ENCODE measurements around the gene CARD9. TPM values are rescaled to one million over a fixed set of nuclear protein-coding genes. Genes with fewer than 3 reads are reported as not detected.

Gene CARD9
- total RNA-seq, 2 experiments from 2014 or later: 0.55 to 1.3 TPM

DNA sequence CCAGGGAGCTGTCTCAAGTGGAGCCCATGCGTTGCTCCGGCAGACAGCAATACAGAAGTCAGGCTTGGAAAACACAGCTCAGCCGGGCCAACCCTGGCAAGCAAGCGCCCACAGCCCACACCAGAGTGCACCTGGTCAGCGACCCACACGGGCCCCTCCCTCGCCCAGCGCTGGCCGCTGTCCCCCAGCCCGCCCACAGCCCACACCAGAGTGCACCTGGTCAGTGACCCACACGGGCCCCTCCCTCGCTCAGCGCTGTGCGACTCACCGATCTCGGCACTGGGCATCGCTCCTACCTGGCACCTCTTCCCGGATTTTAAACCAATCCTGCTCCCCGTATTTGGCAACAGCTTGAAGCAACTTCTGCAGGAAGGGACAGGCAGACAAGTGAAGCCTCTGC is 13.7 kb upstream of the CARD9 start:
- no peaks in the 10 kb centered on the region for H3K9me3 Mint-ChIP-seq
- POLR2A ChIA-PET: interaction anchor here (2.6 kb wide), 1 partner anchor 24 kb away, joined by 13 read pairs; the partner anchor contains the start of gene DNLZ
- H3K27ac Mint-ChIP-seq: no peak overlapping the region
- H3K4me1 Mint-ChIP-seq: peaks cover 20% of the 10 kb centered on the region
- DNase-seq: no peak
- peaks cover 39% of the 10 kb centered on the region for H3K36me3 Mint-ChIP-seq (ENCODE audit: low read depth)
- no peak overlapping the region for H3K4me3 Mint-ChIP-seq
- CTCF ChIA-PET: interaction anchor here (2.3 kb wide), 1 partner anchor 24 kb away, joined by 9 read pairs; no protein-coding TSS in a partner anchor
- H3K27me3 Mint-ChIP-seq: no peaks in the 10 kb centered on the region

DNA sequence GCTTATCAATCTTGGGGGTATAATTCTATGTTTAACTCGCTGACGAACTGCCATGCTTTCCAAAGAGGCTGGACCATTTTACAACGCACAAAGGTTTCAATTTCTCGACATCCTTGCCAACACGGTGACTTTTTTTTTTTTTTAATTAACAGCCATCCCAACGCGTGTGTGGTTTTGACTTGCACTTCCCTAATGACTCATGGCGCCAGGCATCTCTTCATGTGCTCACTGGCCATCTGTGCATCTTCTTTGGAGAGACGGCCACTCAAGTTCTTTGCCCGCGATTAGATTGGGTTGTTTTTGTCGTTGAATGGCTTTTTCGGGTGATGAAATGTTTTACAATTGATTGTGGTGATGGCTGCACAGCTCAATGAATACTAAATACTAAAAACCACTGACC is 12.5 kb upstream of the CARD9 start:
- H3K4me3 Mint-ChIP-seq: no peak overlapping the region
- DNase-seq: no peak
- no peak overlapping the region for H3K27ac Mint-ChIP-seq
- peaks cover 32% of the 10 kb centered on the region for H3K36me3 Mint-ChIP-seq (ENCODE audit: low read depth)
- POLR2A ChIA-PET: interaction anchor here (0.6 to 1.2 kb wide), 3 partner anchors 11 to 32 kb away, joined by 3 to 7 read pairs (median 4); no protein-coding TSS in a partner anchor
- H3K9me3 Mint-ChIP-seq: no peaks in the 10 kb centered on the region
- CTCF ChIA-PET: interaction anchor here (1.1 to 2.3 kb wide), 4 partner anchors 15 to 23 kb away, joined by 3 to 9 read pairs (median 5); no protein-coding TSS in a partner anchor
- H3K27me3 Mint-ChIP-seq: no peaks in the 10 kb centered on the region
- H3K4me1 Mint-ChIP-seq: peaks cover 20% of the 10 kb centered on the region

DNA sequence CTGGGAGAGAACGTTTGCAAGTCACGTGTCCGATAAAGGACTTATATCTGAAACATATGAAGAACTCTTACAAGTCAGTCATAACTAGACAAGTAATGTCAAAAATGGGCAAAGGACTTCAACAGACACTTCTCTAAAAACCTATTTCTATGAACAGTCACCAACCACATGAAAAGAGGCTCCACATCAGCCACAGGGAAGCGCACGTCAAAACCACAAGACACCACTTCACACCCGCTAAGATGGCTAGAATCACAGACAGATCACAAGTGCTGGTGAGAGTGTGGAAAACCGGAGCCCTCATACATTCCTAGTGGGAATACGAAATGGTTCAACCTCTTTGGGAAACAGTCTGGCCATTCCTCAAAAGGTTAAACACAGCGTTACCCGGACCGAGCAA is 11.5 kb upstream of the CARD9 start:
- peaks cover 32% of the 10 kb centered on the region for H3K36me3 Mint-ChIP-seq (ENCODE audit: low read depth)

DNA sequence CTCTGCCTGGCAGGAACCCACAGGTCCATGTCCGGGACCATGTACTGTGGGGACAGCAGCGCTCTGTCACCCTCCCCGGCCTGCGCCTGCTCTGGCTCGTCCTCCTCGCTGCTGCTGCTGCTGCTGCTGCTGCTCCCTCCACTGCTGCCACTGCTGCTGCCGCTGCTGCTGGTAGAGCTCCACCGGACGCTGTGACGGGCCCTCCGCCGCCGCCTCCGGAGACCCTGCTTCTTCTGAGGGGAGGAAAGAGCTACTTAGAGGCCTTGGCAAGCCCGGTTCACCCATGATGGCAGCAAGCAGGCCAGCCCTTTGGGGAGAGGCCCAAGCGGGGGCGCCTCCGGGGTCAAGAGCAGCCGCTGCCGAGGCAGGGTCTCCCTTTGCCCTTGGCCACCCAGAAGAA is 10.0 kb upstream of the CARD9 start:
- no peak overlapping the region for H3K27ac Mint-ChIP-seq
- ChIA-PET CTCF (no interaction called here), POLR2A (interaction anchor here (1.9 kb wide), 1 partner anchor 20 kb away, joined by 6 read pairs; no protein-coding TSS in a partner anchor)
- peaks cover 27% of the 10 kb centered on the region for H3K36me3 Mint-ChIP-seq (ENCODE audit: low read depth)
- no peaks in the 10 kb centered on the region for H3K9me3 Mint-ChIP-seq
- peaks cover 12% of the 10 kb centered on the region for H3K4me1 Mint-ChIP-seq
- no peaks in the 10 kb centered on the region for H3K27me3 Mint-ChIP-seq
- DNase-seq: no peak
- H3K4me3 Mint-ChIP-seq: no peak overlapping the region

More for the DNA sequence above, 11.5 kb upstream of the CARD9 start:
- no peak for DNase-seq
- Mint-ChIP-seq H3K27ac (no peak overlapping the region), H3K9me3 (no peaks in the 10 kb centered on the region), H3K4me3 (no peak overlapping the region), H3K27me3 (no peaks in the 10 kb centered on the region), H3K4me1 (peaks cover 20% of the 10 kb centered on the region)
- ChIA-PET CTCF (interaction anchor here (1.7 kb wide), 1 partner anchor 16 kb away, joined by 6 read pairs; no protein-coding TSS in a partner anchor), POLR2A (interaction anchor here (0.8 to 1.8 kb wide), 7 partner anchors 9 to 31 kb away, joined by 3 to 8 read pairs (median 4); partner anchors contain the start of gene DNLZ)

DNA sequence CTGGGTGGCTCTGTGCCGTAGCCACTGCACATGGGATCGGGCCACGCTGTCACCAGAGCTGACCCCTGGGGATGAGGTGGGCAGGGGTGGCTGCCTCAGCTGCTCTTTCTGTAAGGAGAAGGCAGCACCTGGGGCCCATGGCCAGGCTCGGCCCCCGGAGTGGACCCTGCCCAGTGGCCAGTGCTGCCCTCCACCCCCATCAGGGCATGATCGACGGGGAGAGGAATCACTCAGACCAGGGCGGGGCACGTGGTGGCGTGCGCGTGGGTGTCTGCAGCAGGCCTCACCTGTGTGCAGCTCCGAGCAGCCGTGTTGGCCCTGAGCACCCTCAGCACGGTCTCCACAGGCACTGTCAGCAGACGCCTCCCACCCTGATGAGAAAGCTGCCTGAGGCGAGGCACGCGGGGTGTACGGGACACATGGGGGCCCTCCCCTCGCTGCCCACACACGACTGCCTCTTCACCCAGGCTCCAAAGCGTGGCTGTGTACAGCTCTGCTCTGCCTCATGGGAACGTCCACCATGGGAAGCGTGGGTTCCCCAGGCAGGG is 8.6 kb upstream of the CARD9 start:
- ChIA-PET CTCF (no interaction called here), POLR2A (interaction anchor here (0.8 to 1.9 kb wide), 3 partner anchors 11 to 19 kb away, joined by 3 to 6 read pairs (median 3); no protein-coding TSS in a partner anchor)
- DNase-seq: no peak
- Mint-ChIP-seq H3K36me3 (ENCODE audit: low read depth) (peaks cover 19% of the 10 kb centered on the region), H3K4me3 (no peak overlapping the region), H3K27me3 (no peaks in the 10 kb centered on the region), H3K9me3 (no peaks in the 10 kb centered on the region), H3K4me1 (peaks cover 11% of the 10 kb centered on the region), H3K27ac (no peak overlapping the region)

DNA sequence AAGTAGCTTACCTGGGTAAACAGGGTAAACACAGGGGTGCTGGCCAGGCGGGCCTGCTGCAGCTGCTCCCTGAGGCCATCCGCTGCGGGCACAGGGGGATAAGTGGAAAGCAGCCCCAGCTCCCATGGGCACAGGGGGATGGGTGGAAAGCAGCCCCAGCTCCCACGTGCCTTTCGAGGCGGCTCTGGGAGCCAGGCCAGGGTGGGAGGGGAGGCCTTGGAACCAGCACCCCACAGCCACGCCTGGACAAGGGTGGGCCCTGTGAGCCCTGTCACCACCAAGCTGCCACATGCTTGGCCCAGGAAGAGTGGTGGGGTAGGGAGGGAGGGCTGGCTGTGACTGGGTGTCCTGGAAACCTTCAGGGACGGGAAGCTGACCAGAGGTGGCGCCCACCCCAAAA is 7.8 kb upstream of the CARD9 start:
- Mint-ChIP-seq H3K27ac (no peak overlapping the region), H3K27me3 (no peaks in the 10 kb centered on the region), H3K9me3 (no peaks in the 10 kb centered on the region), H3K4me3 (no peak overlapping the region), H3K36me3 (ENCODE audit: low read depth) (peaks cover 19% of the 10 kb centered on the region), H3K4me1 (peaks cover 11% of the 10 kb centered on the region)
- no peak for DNase-seq
- ChIA-PET CTCF (interaction anchor here (1.0 kb wide), 1 partner anchor 20 kb away, joined by 3 read pairs; no protein-coding TSS in a partner anchor), POLR2A (interaction anchor here (0.9 to 1.5 kb wide), 2 partner anchors 16 to 18 kb away, joined by 3 read pairs; partner anchors contain the start of gene DNLZ)

DNA sequence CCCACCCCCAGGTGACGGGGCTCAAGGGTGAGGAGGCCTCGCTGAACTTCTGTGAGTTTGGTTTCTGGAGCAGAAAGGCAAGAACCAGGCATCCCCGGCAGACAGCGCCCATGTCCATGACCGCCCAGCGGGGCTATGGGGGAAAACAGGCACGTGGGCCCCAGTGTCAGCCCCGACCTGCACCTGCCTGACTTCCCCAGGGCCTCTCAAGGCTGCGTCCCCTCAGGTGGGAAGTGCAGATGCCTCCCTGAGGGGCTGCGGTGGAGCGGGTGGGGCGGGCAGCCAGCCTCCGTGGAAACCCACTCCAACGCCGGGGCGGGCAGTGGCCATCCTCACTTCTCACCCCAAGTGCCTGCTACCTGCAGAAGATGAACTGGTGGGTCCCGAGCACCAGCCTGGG is 6.9 kb upstream of the CARD9 start:
- Mint-ChIP-seq H3K4me3 (no peak overlapping the region), H3K27ac (no peak overlapping the region), H3K27me3 (no peaks in the 10 kb centered on the region), H3K36me3 (ENCODE audit: low read depth) (peaks cover 14% of the 10 kb centered on the region), H3K4me1 (peaks cover 6% of the 10 kb centered on the region), H3K9me3 (no peaks in the 10 kb centered on the region)
- DNase-seq: no peak
- CTCF ChIA-PET: interaction anchor here (1.0 kb wide), 1 partner anchor 21 kb away, joined by 3 read pairs; no protein-coding TSS in a partner anchor
- POLR2A ChIA-PET: interaction anchor here (0.9 kb wide), 1 partner anchor 17 kb away, joined by 3 read pairs; the partner anchor contains the start of gene DNLZ

DNA sequence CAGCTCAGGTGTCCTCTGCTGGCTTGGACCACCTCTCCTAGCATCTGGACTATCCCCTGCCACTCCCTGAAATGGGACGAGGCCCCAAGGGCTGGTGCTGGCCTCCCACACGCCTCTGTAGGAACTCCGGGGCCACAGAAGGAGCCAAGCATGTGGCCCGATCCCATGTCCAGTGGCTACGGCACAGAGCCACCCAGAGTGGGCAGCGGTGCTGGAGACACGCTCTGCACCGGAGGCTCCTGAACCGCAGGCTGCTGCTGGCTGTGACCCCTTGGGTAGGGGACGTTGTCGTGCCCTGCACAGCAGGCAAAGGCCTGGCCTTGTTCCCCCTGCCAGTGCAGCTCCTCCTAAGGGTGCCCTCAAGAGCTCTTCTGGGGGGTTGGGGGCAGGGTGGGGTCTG is 6.4 kb upstream of the CARD9 start:
- peaks cover 3% of the 10 kb centered on the region for H3K4me1 Mint-ChIP-seq
- H3K36me3 Mint-ChIP-seq (ENCODE audit: low read depth): peaks cover 10% of the 10 kb centered on the region
- CTCF ChIA-PET: no interaction called here
- H3K27ac Mint-ChIP-seq: no peak overlapping the region
- H3K4me3 Mint-ChIP-seq: no peak overlapping the region
- H3K9me3 Mint-ChIP-seq: no peaks in the 10 kb centered on the region
- DNase-seq: no peak
- H3K27me3 Mint-ChIP-seq: no peaks in the 10 kb centered on the region
- POLR2A ChIA-PET: no interaction called here

DNA sequence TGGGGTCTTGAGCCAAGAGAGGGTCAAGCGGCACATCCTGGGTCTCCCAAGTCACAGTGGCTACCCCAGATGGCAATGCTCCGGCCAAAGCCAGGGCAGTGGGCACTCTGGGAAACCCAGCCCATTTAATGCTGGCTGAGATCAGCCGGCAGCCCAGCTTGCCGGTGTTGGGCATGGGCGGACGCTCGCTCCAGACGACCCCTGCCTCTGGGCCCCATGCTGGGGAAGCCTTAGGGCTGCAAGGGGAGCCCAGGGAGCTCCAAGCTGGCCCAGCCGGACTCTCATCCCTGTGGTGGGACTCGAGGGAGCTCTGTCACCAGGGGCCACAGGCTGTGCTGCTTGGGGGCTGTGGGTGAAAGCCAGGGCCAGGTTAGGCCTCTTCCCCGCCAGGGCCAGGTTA is 5.9 kb upstream of the CARD9 start:
- Mint-ChIP-seq H3K36me3 (ENCODE audit: low read depth) (peaks cover 6% of the 10 kb centered on the region), H3K9me3 (no peaks in the 10 kb centered on the region), H3K27me3 (no peaks in the 10 kb centered on the region), H3K4me1 (no peaks in the 10 kb centered on the region), H3K27ac (no peak overlapping the region), H3K4me3 (no peak overlapping the region)
- ChIA-PET CTCF (no interaction called here), POLR2A (no interaction called here)
- no peak for DNase-seq

DNA sequence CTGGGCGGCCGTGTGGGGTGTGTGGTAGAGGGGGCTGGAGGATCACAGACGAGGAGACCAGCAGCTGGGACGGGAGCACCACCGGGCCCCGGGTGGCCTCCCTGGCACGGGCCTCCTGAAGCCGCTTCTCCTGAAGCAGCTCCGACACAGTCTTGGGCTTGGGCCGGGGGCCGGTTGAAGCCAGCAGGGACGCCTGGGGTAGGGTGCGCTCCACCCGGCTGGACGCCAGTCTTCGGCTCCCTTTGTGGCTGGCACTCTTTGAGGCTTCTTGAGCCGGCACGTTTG is 5.5 kb upstream of the CARD9 start:
- Mint-ChIP-seq H3K27ac (no peak overlapping the region), H3K4me3 (no peak overlapping the region), H3K36me3 (ENCODE audit: low read depth) (peaks cover 6% of the 10 kb centered on the region), H3K9me3 (no peaks in the 10 kb centered on the region), H3K27me3 (no peaks in the 10 kb centered on the region), H3K4me1 (no peaks in the 10 kb centered on the region)
- CTCF ChIA-PET: no interaction called here
- POLR2A ChIA-PET: no interaction called here
- no peak for DNase-seq

DNA sequence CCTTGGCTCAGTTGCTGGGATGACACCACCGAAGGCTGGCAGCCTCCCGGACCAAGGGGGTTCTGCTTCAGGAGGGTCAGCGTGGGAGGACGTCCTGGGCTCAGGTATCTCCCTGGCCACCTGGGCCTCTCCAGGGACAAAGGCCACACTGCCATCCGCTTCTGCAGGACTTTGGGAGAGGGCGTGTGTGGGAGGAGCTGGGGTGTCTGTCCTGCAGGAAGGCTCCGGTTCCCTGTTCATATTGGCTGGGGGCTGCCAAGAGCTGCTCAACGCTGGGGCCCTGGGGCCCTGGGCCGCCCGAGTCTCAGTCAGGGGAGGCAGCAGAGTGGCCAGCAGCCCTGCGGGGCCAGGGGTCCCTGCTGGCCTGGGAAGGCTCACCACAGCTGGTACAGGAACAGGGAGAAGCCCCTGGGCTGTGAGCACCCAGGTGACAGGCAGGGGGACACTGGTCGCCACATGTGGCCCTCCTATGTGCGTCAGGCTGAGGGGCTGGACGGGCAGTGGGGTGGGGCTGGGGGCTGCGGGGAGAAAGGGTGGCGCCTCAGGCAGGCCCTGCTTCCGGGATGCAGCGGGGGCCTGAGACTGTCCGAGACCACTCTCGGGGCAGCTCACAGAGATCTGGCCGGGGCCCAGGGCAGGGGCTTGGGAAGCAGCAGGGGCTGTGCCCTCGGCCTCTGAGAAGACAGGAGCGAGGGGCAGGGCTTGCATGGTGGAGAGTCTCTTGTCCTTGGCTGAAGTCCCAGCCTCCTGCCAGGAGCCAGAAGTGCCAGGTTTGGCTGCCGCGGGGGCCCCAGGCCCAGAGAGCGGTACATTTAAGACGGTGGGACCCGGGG is 4.9 kb upstream of the CARD9 start:
- H3K36me3 Mint-ChIP-seq (ENCODE audit: low read depth): peaks cover 4% of the 10 kb centered on the region
- no peaks in the 10 kb centered on the region for H3K9me3 Mint-ChIP-seq
- DNase-seq: no peak
- POLR2A ChIA-PET: no interaction called here
- H3K27ac Mint-ChIP-seq: no peak overlapping the region
- CTCF ChIA-PET: interaction anchor here (0.5 kb wide), 1 partner anchor 12 kb away, joined by 3 read pairs; no protein-coding TSS in a partner anchor
- H3K27me3 Mint-ChIP-seq: no peaks in the 10 kb centered on the region
- no peaks in the 10 kb centered on the region for H3K4me1 Mint-ChIP-seq
- H3K4me3 Mint-ChIP-seq: no peak overlapping the region

DNA sequence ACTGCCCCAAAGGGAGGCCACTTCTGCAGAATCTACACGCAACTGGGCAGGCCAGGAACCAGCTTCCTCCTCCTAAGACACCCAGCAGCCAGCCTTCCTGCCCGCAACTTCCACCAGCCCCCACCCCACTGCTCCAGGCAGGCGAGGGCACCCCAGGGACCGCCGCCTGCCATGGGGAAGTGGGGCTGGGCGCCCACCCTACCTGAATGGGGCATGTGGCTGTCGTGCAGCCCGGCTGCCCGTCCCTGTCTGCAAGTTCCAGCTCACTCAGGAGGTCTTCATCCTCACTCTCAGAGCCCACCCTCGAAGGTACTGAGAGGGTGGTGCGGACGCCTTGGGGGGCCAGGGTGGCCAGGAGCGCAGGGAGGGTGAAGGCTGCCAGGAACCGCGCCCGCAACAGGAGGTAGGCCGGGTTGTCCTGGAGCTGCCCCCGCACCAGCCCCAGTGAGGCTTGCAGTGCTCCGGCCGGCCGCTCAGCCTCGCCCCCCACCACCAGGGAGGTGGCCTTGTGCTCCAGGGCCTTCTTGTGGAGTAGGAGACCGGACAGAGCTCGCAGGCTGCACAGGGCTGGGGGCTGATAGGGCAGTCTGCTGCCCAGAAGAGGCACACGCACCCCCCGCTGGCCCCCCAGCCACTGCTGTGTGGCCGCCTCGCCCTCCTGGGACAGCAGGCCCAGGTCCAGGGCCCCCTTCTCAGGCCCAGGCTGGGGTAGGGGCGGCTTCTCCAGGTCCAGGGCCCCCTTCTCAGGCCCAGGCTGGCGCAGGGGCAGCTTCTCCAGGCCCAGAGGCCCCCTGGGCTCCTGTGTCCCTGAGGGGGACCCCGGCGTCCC is 4.1 kb upstream of the CARD9 start:
- H3K36me3 Mint-ChIP-seq (ENCODE audit: low read depth): peaks cover 4% of the 10 kb centered on the region
- no peak overlapping the region for H3K4me3 Mint-ChIP-seq
- no peak overlapping the region for H3K27ac Mint-ChIP-seq
- no peaks in the 10 kb centered on the region for H3K4me1 Mint-ChIP-seq
- CTCF ChIA-PET: interaction anchor here (0.5 kb wide), 1 partner anchor 13 kb away, joined by 3 read pairs; no protein-coding TSS in a partner anchor
- DNase-seq: no peak
- no peaks in the 10 kb centered on the region for H3K9me3 Mint-ChIP-seq
- POLR2A ChIA-PET: no interaction called here
- no peaks in the 10 kb centered on the region for H3K27me3 Mint-ChIP-seq

DNA sequence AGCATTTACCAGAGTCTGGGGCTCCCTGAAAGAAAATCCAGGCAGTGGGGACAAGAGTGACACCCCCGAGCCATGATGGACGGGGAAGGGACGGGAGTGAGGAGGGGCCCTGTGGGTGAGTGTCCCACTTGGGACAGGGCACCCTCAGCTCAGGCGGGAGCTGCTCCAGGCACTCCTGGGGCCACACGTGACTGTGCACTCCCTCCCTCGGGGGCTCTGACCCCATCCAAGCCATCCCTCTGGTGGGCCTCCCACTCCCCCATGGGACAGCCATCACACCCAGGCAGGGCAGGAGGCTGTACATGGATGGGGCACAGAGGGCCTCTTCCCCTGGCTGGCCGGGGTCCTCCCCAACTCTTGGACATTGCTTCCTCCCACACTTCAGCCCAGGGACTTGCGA is 3.0 kb upstream of the CARD9 start:
- Mint-ChIP-seq H3K27ac (no peak overlapping the region), H3K27me3 (no peaks in the 10 kb centered on the region), H3K36me3 (ENCODE audit: low read depth) (no peaks in the 10 kb centered on the region), H3K4me1 (no peaks in the 10 kb centered on the region), H3K9me3 (no peaks in the 10 kb centered on the region), H3K4me3 (no peak overlapping the region)
- DNase-seq: no peak
- ChIA-PET POLR2A (interaction anchor here (1.1 kb wide), 1 partner anchor 8 kb away, joined by 3 read pairs; no protein-coding TSS in a partner anchor), CTCF (no interaction called here)
